ENCODE results near the gene ZNF501. TPM values are rescaled to one million over a fixed set of nuclear protein-coding genes. Genes with fewer than 3 reads are reported as not detected.

Gene ZNF501
- 3.5 and 4.3 TPM in 2 replicates for total RNA-seq

DNA sequence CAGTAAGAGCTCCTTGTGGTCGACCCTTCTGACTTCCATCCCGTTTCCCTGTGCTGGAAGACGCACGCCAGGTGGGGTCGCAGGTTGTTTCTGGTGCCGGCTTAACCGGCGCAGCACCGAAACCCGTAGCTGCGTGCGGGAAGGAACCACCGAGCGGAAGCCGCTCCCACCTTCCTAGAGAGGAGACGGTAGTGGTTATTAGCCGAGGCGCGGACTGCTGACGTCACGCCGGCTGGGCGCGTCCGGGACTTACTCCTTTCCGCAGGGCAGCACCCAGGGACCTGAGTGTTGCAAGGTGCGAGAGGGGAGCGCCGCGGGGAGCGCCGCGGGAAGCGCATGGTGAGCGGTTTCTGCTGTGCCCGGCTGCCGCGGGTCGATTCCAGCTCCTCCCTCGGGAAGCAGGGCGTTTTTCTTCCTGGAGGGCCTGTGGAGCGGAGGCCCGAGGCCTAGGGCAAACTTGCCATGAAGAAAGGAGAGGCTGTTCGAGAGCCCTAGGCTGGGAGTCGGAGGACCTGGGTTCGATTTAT, at the start of gene ZNF501:
ZNF501 (plus strand) TSS at position 252 of the 527 bp plus-strand sequence. CDS start 4,787 bp downstream, outside the sequence.

GRCh38 chr3:44712455-44713075, 16.9 kb upstream of the ZNF501 start, which contains the start of gene ZNF502:
Gene ZNF502 (plus strand): TSS chr3:44712660. CDS start chr3:44720262, 7,602 bp downstream.

GRCh38 chr3:44761424-44762169, 32.2 kb downstream of the ZNF501 start, which contains the start of the genes KIAA1143 and KIF15:
Gene KIAA1143 (minus strand): TSS chr3:44761619. CDS start chr3:44761602, 17 bp downstream.
Gene KIF15 (plus strand): TSS chr3:44761794. CDS start chr3:44761866, 72 bp downstream.

Other genes starting within 250 kb of the ZNF501 start
- 4.9 and 5.7 TPM in 2 replicates for gene ZKSCAN7, start 174.4 kb upstream of the ZNF501 start, total RNA-seq
- 0.29 and 0.71 TPM in 2 replicates for gene ZNF660, start 144.7 kb upstream of the ZNF501 start, total RNA-seq
- gene ZNF197, start 104.6 kb upstream of the ZNF501 start, total RNA-seq: 5.8 and 8.7 TPM in 2 replicates
- 5.7 and 9.5 TPM in 2 replicates for gene ZNF35, start 80.9 kb upstream of the ZNF501 start, total RNA-seq
- gene ZNF502, start 17.0 kb upstream of the ZNF501 start, total RNA-seq: 0.86 and 2.1 TPM in 2 replicates
- gene KIAA1143, start 32.0 kb downstream of the ZNF501 start, total RNA-seq: 13.3 and 16.8 TPM in 2 replicates
- gene KIF15, start 32.2 kb downstream of the ZNF501 start, total RNA-seq: 7.8 and 8.9 TPM in 2 replicates
- 19.6 and 34.6 TPM in 2 replicates for gene TMEM42, start 132.3 kb downstream of the ZNF501 start, total RNA-seq
- under 0.01 TPM in 1 of 2 replicates, not detected in the other for gene TGM4, start 145.0 kb downstream of the ZNF501 start, total RNA-seq
- gene ZDHHC3, start 246.5 kb downstream of the ZNF501 start, total RNA-seq: 51.7 and 53.3 TPM in 2 replicates
- gene EXOSC7, start 246.6 kb downstream of the ZNF501 start, total RNA-seq: 59.1 and 80.1 TPM in 2 replicates